HCT116 (cell line): ENCODE measurements around the gene ESAM. TPM values are rescaled to one million over a fixed set of nuclear protein-coding genes. Genes with fewer than 3 reads are reported as not detected.

Experiments used
- ATAC-seq: fragments of 200-7000 bp; cut with Tn5 transposase; 2 replicates; pipeline ENCODE4 v1.9.1; 2020; ENCODE audit warnings: mild to moderate bottlenecking, moderate library complexity
- BruUV-seq: library from RNA; stranded (reverse); fragments of 400-500 nt; replicated peaks from 2 replicates; lab custom pipeline; 2021; lab: Mats Ljungman, UMichigan
- CTCF ChIA-PET: fragments of 300-600 bp; sonication (Branson Sonifier 250); formaldehyde crosslinking; loops from one replicate; lab custom pipeline; 2021; ENCODE audit warnings: antibody characterized with exemption; lab: Charles Lee
- POLR2A ChIA-PET: fragments of 300-600, 350-600 bp; sonication (Branson Sonifier 250); formaldehyde crosslinking; loops from one replicate; lab custom pipeline; 2021; ENCODE audit warnings: antibody characterized with exemption; lab: Charles Lee
- RAD21 ChIA-PET, 2 experiments: fragments of 300-600 bp; sonication (Branson Sonifier 250); formaldehyde crosslinking; loops; one replicate each; lab custom pipeline; 2023; ENCODE audit warnings: low total read pairs in 2 of 2; ENCODE audit not compliant: uncharacterized antibody in 2 of 2, unreplicated experiment in 2 of 2, low non-redundant PET in 1 of 2; lab: Charles Lee
- DNase-seq: peaks from one replicate; pipeline ENCODE4 v3.0.0-alpha.2; 2010; ENCODE audit warnings: low read depth, low spot score
- H2AFZ ChIP-seq: fragments of 200-600 bp; shearing (Covaris generic), sonication (generic); 2 replicates; pipeline ENCODE4 v1.6.1; 2017; ENCODE audit warnings: low read depth, mixed run types, mixed read lengths, antibody characterized with exemption, low read length; ENCODE audit not compliant: poor library complexity, severe bottlenecking
- H3K27ac ChIP-seq: 2 replicates; pipeline ENCODE4 v1.5.1; 2012; ENCODE audit warnings: low read depth, low read length
- H3K27me3 ChIP-seq: fragments of 200-600 bp; sonication (generic); 2 replicates; pipeline ENCODE4 v1.6.1; 2016; ENCODE audit warnings: mixed run types, low read length, mixed read lengths; ENCODE audit not compliant: insufficient read depth
- H3K36me3 ChIP-seq, 2 experiments: fragments of 200-500 bp in 1 of 2; fragments of 200-600 bp in 1 of 2; sonication (Bioruptor generic) in 1 of 2; sonication (generic) in 1 of 2; 2 replicates each; pipeline versions ENCODE4 v1.5.1 to v1.6.1; 2014 to 2016; ENCODE audit warnings: low read length in 2 of 2, inconsistent platforms in 1 of 2, mixed read lengths in 1 of 2, mixed run types in 1 of 2; ENCODE audit not compliant: insufficient read depth in 2 of 2, control insufficient read depth in 1 of 2
- H3K4me1 ChIP-seq, 2 experiments: fragments of 200-600 bp in 1 of 2; sonication (generic) in 1 of 2; 2 replicates each; pipeline versions ENCODE4 v1.5.1 to v1.6.1; 2012 to 2017; ENCODE audit warnings: low read length in 2 of 2, inconsistent platforms in 1 of 2, mild to moderate bottlenecking in 1 of 2, mixed read lengths in 1 of 2, mixed run types in 1 of 2, moderate library complexity in 1 of 2; ENCODE audit not compliant: insufficient read depth in 2 of 2, control insufficient read depth in 1 of 2
- H3K4me2 ChIP-seq: fragments of 200-600 bp; sonication (generic); 2 replicates; pipeline ENCODE4 v1.6.1; 2017; ENCODE audit warnings: mixed run types, low read length, mixed read lengths
- H3K4me3 ChIP-seq, 2 experiments: fragments of 200-600 bp in 1 of 2; sonication (generic) in 1 of 2; replicated peaks in 1 of 2; 2 replicates each; pipeline ENCODE4 v1.5.1; 2011 to 2016; ENCODE audit warnings: low read length in 2 of 2, control low read depth in 1 of 2, low read depth in 1 of 2, mild to moderate bottlenecking in 1 of 2, mixed read lengths in 1 of 2, mixed run types in 1 of 2
- H3K79me2 ChIP-seq: fragments of 200-600 bp; sonication (generic); 2 replicates; pipeline ENCODE4 v1.6.1; 2017; ENCODE audit warnings: mild to moderate bottlenecking, mixed run types, low read length, moderate library complexity, mixed read lengths; ENCODE audit not compliant: insufficient read depth
- H3K9ac ChIP-seq: fragments of 200-600 bp; sonication (generic); 2 replicates; pipeline ENCODE4 v1.6.1; 2016; ENCODE audit warnings: low read length, mixed read lengths
- H3K9me2 ChIP-seq: fragments of 200-600 bp; sonication (generic), shearing (Covaris generic); 2 replicates; pipeline ENCODE4 v1.6.1; 2017; ENCODE audit warnings: mixed run types, mild to moderate bottlenecking, moderate library complexity; ENCODE audit not compliant: insufficient read depth
- H3K9me3 ChIP-seq, 2 experiments: fragments of 200-500 bp in 1 of 2; fragments of 200-600 bp in 1 of 2; sonication (Bioruptor generic) in 1 of 2; sonication (generic) in 1 of 2; 2 replicates each; pipeline ENCODE4 v1.6.1; 2014 to 2017; ENCODE audit warnings: low read length in 2 of 2, mixed read lengths in 2 of 2, inconsistent platforms in 1 of 2, low read depth in 1 of 2, mild to moderate bottlenecking in 1 of 2, mixed run types in 1 of 2, moderate library complexity in 1 of 2; ENCODE audit not compliant: control insufficient read depth in 1 of 2, insufficient read depth in 1 of 2
- H4K20me1 ChIP-seq: fragments of 200-600 bp; sonication (generic), shearing (Covaris generic); 2 replicates; pipeline ENCODE4 v1.6.1; 2017; ENCODE audit warnings: mixed run types, mild to moderate bottlenecking, moderate library complexity; ENCODE audit not compliant: insufficient read depth
- ATF3 ChIP-seq: IDR thresholded peaks from 2 replicates; pipeline ENCODE4 v1.6.1; 2012
- ELF1 ChIP-seq: IDR thresholded peaks from 2 replicates; pipeline ENCODE4 v1.6.1; 2012; ENCODE audit warnings: low read depth, borderline replicate concordance
- EZH2 ChIP-seq: fragments of 200-600 bp; sonication (generic); IDR thresholded peaks from 2 replicates; pipeline ENCODE4 v1.6.1; 2017; ENCODE audit warnings: antibody characterized with exemption, mixed run types
- RAD21 ChIP-seq: IDR thresholded peaks from 2 replicates; pipeline ENCODE4 v1.6.1; 2012; ENCODE audit warnings: low read depth, mild to moderate bottlenecking
- SP1 ChIP-seq: IDR thresholded peaks from 2 replicates; pipeline ENCODE4 v1.6.1; 2012; ENCODE audit warnings: low read depth
- TCF7L2 ChIP-seq: IDR thresholded peaks from 2 replicates; pipeline ENCODE4 v1.7.0; 2011; ENCODE audit warnings: borderline replicate concordance, inconsistent platforms; ENCODE audit not compliant: insufficient read depth, insufficient read length; ENCODE audit errors: extremely low read depth
- YY1 ChIP-seq: IDR thresholded peaks from 2 replicates; pipeline ENCODE4 v1.6.1; 2011; ENCODE audit warnings: low read length, low read depth, moderate library complexity, mild to moderate bottlenecking; ENCODE audit not compliant: insufficient replicate concordance; ENCODE audit errors: extremely low read depth
- ZFX ChIP-seq: fragments of 450-650 bp; IDR thresholded peaks from 2 replicates; pipeline ENCODE4 v1.6.1; 2017
- intact Hi-C: fragments of 100-400 bp; cut with micrococcal nuclease; formaldehyde crosslinking; loops from 2 replicates; pipeline ENCODE4 v1.10.0; 2022
- total RNA-seq: library from RNA; stranded (reverse); gene quantifications from one replicate; pipeline ENCODE4 v1.2.1, GENCODE V29; 2021; ENCODE audit not compliant: unreplicated experiment
- TF ChIP-seq, protein P1 (sequence below): IDR thresholded peaks from 2 replicates; pipeline ENCODE4 v1.6.1; 2011; ENCODE audit warnings: mild to moderate bottlenecking, low read length, moderate library complexity; ENCODE audit not compliant: insufficient replicate concordance; ENCODE audit errors: extremely low read depth
- TF ChIP-seq, protein P2 (sequence below), 3 experiments: fragments of 200-600 bp in 1 of 3; sonication (generic) in 1 of 3; IDR thresholded peaks in 2 of 3; conservative IDR thresholded peaks in 1 of 3; 2 replicates each; pipeline ENCODE4 v1.5.1; 2012 to 2017; ENCODE audit warnings: low read depth in 2 of 3, low read length in 2 of 3, antibody characterized with exemption in 1 of 3, borderline replicate concordance in 1 of 3, control low read depth in 1 of 3, mild to moderate bottlenecking in 1 of 3, mixed read lengths in 1 of 3, mixed run types in 1 of 3, moderate library complexity in 1 of 3; ENCODE audit not compliant: insufficient read depth in 1 of 3

The ESAM gene
- total RNA-seq, 1 experiment from 2014 or later, result 6.1 TPM

DNA sequence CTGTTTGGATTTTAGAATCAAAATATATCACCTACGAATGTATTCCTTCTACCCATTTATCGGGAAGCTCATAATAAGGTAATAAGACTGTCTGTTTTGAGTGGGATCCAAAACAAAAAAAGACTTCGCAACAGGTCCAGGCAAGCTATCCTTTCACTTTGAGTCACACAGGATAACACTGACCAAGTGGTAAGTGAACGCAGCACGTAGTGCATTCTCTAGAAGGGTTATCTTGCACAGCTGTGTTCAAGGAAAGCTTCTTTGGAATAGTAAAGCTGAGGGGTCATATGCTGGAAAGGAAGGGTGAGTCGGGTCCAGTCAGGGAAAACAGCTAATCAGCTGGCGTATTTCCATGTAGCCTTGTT lies 44.7 kb downstream of the ESAM start:
- intact Hi-C loops, result no loop called here
- TF ChIP-seq SP1 (no peak), ZFX (no peak)
- TF ChIP-seq, protein P1, sequence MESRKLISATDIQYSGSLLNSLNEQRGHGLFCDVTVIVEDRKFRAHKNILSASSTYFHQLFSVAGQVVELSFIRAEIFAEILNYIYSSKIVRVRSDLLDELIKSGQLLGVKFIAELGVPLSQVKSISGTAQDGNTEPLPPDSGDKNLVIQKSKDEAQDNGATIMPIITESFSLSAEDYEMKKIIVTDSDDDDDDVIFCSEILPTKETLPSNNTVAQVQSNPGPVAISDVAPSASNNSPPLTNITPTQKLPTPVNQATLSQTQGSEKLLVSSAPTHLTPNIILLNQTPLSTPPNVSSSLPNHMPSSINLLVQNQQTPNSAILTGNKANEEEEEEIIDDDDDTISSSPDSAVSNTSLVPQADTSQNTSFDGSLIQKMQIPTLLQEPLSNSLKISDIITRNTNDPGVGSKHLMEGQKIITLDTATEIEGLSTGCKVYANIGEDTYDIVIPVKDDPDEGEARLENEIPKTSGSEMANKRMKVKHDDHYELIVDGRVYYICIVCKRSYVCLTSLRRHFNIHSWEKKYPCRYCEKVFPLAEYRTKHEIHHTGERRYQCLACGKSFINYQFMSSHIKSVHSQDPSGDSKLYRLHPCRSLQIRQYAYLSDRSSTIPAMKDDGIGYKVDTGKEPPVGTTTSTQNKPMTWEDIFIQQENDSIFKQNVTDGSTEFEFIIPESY, result no peak
- RAD21 ChIA-PET, result no interaction called here
- Histone ChIP-seq H4K20me1 (no peaks in the 10 kb centered on the region), H3K27me3 (peaks cover 68% of the 10 kb centered on the region), H3K79me2 (no peaks in the 10 kb centered on the region), H3K36me3 (no peaks in the 10 kb centered on the region), H3K4me3 (no peak overlapping the region), H3K4me1 (peaks cover 7 to 11% of the 10 kb centered on the region in 2 experiments; a peak in 3 of 4 replicates), H2AFZ (no peak overlapping the region), H3K9me3 (no peaks in the 10 kb centered on the region), H3K9me2 (no peaks in the 10 kb centered on the region), H3K27ac (no peak overlapping the region), H3K4me2 (no peak overlapping the region), H3K9ac (no peak overlapping the region)
- DNase-seq (no peak), ATAC-seq (no peak)
- CTCF ChIA-PET, result interaction anchor here (0.9 kb wide), 1 partner anchor 29 kb away, joined by 3 read pairs; no protein-coding TSS in a partner anchor
- BruUV-seq, result no TSS peak
- POLR2A ChIA-PET, result no interaction called here

- Histone ChIP-seq H3K9ac (no peak overlapping the region), H3K27ac (no peak overlapping the region), H3K79me2 (no peaks in the 10 kb centered on the region), H3K36me3 (no peaks in the 10 kb centered on the region), H4K20me1 (no peaks in the 10 kb centered on the region), H3K4me2 (no peak overlapping the region), H3K4me1 (peaks cover 7 to 11% of the 10 kb centered on the region in 2 experiments; a peak in 3 of 4 replicates), H2AFZ (no peak overlapping the region), H3K9me2 (no peaks in the 10 kb centered on the region), H3K4me3 (no peak overlapping the region), H3K9me3 (no peaks in the 10 kb centered on the region), H3K27me3 (peaks cover 60% of the 10 kb centered on the region)
- RAD21 ChIA-PET, result no interaction called here
- BruUV-seq, result no TSS peak
- CTCF ChIA-PET, result interaction anchor here (0.9 kb wide), 1 partner anchor 30 kb away, joined by 3 read pairs; no protein-coding TSS in a partner anchor
- TF ChIP-seq TCF7L2, result no peak
- no peak for TF ChIP-seq RAD21
- no peak for TF ChIP-seq ATF3
- TF ChIP-seq, protein P2, sequence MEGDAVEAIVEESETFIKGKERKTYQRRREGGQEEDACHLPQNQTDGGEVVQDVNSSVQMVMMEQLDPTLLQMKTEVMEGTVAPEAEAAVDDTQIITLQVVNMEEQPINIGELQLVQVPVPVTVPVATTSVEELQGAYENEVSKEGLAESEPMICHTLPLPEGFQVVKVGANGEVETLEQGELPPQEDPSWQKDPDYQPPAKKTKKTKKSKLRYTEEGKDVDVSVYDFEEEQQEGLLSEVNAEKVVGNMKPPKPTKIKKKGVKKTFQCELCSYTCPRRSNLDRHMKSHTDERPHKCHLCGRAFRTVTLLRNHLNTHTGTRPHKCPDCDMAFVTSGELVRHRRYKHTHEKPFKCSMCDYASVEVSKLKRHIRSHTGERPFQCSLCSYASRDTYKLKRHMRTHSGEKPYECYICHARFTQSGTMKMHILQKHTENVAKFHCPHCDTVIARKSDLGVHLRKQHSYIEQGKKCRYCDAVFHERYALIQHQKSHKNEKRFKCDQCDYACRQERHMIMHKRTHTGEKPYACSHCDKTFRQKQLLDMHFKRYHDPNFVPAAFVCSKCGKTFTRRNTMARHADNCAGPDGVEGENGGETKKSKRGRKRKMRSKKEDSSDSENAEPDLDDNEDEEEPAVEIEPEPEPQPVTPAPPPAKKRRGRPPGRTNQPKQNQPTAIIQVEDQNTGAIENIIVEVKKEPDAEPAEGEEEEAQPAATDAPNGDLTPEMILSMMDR (IDR thresholded peaks at IDR 0.05 in 2 of 3, conservative IDR thresholded peaks at IDR 0.05 in 1 of 3; ENCODE audit: borderline replicate concordance in 1 of 3, insufficient read depth in 1 of 3, low read depth in 2 of 3, low read length in 2 of 3), result no peak
- TF ChIP-seq YY1, result no peak
- no peak for TF ChIP-seq ELF1
- no peak for TF ChIP-seq EZH2
- intact Hi-C loops, result no loop called here
- ATAC-seq (no peak), DNase-seq (no peak)
- POLR2A ChIA-PET, result interaction anchor here (0.5 kb wide), 1 partner anchor 49 kb away, joined by 4 read pairs; no protein-coding TSS in a partner anchor
Observed at GRCh38 chr11:124716591-124716990, 45.5 kb downstream of the ESAM start.
